HUDEP-2 (cell line): Measurements from ENCODE around the gene PLXNA4.
"Not testable (repeated sequence)": the region's sequence is repeated elsewhere in the genome, so short reads cannot be mapped to it uniquely, and the experiment has no call there.

ENCODE experiments used
- DNase-seq, 76 experiments: peaks; one replicate each; lab custom pipeline; 2025; ENCODE audit not compliant: unreplicated experiment in 76 of 76; lab: John Stamatoyannopoulos, UW

PLXNA4 gene

DNA sequence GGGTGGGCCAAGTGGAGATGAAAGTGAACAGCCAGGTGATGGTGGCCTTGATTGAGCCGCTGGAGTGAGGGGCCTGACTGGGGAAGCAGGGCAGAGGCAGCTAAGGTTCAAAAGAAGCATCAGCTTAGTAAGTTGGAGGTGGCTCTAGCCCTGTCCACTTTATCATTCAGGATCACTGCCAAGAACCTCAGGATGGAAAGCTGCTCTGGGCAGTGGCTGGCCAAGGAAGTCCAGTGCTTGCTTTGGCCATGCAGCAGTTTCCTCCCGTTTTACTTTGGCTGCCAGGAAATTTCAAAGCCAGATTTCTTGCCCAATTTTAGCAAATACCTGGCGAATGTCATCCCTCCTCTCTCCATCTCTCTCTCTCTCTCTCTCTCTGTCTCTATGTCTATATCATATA lies 384.9 kb downstream of the PLXNA4 start:
- DNase-seq, result no peak

DNA sequence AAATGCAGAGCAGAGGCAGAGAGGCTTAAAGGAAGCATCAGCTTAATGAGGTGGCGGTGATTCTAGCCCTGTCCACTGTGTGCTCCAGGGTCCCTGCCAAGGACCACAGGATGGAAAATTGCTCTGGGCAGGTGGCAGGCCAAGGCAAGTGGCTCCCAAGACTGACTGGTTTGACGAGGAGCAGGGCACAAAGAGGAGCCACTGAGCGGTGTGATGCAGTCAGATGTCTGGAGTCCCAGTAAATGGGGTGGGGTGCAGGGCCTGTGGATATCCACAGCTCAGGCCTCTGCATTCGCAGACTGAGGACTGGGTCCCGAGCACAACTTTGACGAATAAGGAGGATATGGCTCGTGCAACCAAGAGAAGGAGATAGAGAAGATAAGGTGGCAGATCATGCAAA lies 385.6 kb downstream of the PLXNA4 start:
- DNase-seq, result no peak

DNA sequence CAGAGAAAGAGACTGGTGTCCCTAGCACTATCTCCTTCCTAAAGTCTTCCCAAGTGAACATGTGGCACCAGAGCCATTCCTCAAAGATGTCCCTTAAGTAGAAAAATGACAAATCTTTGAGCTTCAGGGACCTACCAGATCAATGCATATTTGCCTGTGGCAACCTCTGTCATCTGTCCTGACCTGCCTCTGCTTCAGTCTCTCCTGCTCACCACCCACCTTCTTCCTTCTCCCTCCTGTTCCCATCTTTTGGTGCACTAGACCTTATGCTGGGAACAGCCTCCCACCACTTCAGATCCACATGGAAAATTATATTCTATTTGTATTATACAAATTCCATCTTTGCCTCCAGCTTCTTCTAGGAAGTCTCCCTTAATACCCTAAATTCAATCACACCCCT lies 386.4 kb downstream of the PLXNA4 start:
- no peak for DNase-seq

DNA sequence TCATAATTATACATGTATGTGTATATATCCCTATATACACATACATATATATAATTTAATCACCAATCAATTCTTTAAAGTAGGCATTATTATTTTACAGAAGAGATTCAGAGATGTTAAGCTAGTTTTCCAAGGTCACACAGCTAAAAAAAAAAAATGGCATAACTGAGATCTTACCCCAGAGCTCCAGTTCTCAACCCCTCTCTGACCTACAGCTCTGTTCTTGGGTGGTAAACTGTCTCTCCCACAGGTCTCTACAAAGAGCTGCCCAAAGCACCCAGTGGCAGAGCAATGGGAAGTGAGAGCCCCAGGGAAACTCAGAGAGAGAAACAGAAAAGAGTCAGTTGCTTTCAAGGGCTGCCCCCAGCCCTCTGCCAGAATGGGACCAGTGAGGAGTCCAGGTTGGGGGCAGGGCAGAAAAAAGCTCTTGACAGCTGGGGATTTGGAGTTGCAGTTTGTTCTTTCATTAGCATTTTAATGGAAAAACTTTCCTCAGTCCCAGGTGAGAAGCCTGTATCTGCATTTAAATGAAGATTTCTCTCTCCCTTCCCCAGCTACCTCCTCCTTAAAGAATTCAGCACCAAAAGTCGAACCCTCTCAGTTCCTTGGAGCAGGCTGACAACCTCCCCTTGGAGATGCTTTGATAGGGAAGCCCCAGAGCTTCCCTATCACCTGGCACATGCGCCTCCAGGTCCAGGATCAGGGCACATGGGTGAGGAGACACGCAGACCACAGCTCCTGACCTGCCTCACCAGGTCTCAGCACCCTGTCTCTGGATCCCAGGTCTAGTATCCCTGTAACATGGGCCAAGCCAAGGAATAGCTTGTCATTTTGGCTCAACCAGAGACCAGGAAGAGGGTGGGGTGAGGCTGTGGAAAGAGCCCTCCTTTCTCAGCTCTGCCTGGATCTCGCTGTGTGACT lies 388.1 kb downstream of the PLXNA4 start:
- DNase-seq, result no peak

DNA sequence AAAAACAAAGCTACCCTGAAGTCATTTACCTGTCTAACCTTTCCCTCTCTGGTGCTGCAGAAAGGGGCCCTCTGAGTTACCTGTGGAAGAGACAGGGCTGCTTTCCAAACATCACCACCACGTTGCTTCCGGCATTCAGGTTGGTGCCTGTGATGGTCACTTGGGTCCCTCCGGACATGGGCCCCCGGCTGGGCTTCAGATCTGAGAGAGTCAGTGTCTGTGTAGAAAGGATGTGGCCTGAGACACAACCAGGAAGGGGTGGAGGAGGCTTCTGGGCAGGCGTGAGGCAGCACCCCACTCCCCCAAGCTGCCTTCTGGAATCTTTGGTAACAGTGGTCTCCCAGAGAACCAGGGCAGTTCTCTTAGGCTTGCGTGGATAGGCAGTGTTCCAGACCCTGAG lies 388.9 kb downstream of the PLXNA4 start:
- no peak for DNase-seq

DNA sequence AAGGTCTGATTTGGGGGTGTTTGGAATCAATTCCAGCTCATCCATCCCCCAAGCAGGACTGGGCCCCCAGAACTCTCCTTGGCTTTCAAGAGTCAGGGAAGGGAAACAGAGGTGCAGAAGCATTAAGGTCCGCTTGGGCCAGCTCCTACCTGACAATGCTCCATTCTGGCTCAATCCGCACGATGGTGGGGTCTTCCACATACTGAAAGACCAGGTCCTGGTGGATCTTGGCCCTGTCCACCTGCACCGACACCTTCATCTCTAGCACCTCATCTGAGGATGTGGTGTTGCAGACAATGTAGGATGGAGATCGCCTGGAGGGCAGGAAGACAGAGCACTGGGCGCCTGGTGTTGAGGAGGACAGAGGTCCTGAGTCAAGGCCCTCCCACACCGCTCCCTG lies 391.1 kb downstream of the PLXNA4 start:
- no peak for DNase-seq

DNA sequence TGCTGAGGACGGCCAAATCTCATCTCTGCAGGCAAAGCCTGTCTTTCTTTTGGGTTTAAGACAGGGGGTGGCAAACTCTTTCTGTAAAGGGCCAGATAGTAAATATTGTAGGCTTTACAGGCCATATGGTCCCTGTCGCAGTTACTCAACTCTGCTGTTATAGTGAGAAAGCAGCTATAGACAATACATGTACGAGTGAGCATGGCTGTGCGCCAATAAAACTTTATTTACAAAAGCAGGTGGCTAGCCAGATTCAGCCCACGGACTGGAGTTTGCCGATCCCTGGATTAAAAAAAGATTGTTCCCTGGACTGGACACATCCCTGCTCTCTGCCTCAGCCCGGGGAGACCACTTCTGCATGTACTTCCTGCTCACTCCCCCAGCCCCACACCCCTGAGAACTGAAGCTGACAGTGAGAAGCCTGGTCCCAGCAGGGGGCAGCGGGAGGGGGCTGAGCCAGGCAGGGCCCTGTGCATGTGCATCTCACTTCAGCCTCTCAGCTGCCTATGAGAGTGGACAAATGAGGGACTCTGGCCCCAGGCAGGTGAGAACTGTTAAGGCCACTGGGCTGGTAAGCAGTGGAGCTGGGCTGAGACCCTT lies 392.4 kb downstream of the PLXNA4 start:
- DNase-seq, result no peak

DNA sequence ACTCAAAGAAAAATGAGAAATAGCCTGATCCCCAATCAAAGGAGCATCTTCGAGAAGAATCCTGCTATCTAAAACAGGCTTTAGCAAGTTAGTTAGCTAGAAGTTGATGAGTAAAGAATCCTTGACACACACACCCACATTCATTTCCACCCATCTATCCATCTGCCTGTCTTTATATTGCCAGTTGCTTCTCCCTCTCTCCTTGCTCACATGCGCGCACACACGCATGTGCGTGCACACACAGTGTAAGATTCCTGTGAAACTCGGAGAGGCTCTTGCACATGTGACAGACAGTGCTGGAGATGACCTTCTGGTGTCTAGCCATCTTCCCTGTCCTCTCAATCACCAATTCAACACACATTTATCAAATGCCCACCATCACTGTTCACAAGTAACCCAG lies 393.3 kb downstream of the PLXNA4 start:
- no peak for DNase-seq

DNA sequence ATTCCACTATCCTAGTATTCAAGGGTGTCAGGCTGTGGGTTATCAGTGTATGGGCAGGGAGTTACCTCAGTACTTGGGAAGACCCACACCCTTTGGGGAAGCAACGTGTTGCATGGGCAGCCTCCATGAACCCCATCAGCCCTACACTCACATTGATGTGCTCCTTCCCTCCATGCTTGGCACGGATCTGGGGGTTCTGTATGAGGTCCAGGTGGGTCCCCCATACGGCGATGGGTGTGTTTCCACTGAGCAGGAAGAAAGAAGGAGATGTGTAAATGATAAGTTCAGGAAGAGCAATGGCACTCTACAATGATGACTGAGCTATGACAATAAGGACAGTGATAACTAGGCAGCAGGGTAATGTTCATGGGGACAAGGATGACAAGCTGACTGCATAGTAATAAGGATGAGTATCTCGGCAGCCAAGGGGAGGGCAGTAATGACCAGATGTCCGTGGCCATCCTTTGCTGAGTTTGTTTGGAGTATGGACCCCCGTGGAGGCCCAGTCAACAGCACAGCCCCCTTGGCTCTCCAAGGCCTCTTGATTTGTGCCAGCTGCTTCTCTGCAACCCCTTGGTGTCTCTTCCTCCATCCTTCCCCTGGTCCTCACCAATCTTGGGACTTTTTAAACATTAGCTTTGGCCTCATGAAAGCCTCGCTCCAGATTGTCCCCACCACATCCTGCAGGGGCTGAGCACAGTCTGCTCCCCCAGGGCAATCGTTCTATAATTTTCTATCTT lies 394.2 kb downstream of the PLXNA4 start:
- no peak for DNase-seq

DNA sequence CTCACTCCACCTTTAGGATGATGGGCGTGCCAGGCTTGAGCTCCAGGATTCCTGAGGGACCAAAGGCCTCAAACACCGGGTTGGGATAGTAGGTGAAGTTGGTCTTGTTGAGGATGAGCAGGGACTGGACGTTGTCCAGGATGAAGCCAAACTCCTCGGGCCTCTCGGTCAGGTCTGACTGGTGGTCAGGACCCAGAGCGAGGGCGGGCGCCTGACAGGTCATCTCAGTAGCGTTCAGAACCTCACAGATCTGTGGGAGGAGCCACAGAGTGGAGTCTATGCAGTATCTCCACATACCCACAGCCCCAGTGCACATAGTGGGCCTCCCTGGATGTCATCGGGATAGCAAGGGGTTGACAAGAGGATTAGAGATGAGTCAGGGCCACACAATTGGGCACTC lies 394.9 kb downstream of the PLXNA4 start:
- no peak for DNase-seq

DNA sequence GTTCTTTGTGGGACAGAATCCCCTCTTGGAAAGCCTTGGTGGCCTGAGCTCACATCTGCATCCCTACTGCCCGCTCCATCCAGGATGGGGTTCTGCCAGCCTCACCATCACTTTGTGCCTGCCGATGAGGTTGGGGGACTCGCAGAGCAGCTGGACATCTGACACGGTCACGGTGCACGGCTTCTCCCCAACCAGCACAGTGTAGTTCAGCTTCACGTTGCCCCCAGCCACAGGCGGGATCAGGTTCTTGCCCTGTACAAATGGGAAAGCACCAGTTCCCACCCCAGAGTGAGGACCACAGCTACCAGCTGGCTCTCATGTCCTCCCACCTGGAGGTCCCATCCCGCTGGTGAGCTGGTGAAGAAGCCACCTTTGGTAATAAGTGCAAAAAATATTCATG lies 395.8 kb downstream of the PLXNA4 start:
- DNase-seq, result no peak

DNA sequence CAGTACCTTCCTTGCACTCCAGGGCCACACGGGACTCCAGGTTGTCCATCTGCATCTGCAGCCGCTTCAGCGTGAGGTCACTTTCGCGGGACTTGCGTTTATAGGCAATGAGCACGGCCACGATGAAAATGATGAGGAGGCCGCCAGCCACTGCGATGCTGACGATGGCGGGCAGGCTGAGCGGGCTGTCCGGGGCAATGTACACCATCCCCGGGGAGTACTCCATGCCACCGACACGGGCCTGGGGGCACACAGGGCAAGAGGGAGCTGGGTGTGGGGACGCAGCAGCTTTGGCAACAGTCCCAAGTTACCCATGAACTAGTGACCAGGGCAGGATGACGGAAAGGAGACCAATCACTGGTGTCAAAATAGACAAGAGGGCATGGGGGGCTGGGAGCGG lies 396.6 kb downstream of the PLXNA4 start:
- DNase-seq, result no peak

DNA sequence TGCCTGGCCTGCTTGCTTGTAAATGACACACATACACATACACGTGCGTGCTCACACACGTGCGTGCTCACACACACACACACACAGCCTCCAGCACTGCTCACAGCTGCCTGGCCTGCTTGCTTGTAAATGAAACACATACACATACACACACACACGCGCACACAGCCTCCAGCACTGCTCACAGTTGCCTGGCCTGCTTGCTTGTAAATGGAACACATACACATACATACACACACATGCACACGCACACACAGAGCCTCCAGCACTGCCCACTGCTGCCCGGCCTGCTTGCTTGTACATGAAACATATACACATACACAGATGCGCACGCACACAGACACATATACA lies 397.2 kb downstream of the PLXNA4 start:
- no peak for DNase-seq

DNA sequence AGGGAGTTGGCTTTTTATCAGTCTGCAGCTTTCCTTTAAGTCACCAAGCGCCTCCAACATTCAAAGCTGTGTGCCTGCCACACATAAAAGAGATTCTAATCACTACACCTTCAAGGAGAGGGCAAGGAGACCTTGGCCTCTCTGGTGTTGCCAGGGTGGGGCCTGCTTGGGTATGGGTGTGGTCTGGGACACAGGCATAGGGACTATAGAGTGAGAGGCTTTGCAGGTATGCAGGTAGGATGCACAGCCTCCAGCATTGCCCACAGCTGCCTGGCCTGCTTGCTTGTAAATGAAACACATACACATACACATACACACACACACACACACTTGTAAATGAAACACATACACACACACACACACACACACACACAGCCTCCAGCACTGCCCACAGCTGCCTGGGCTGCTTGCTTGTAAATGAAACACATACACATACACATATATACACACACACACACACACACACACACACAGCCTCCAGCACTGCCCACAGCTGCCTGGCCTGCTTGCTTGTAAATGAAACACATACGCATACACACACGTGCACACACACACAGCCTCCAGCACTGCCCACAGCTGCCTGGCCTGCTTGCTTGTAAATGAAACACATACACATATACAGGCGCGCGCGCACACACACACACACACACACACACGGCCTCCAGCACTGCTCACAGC lies 397.7 kb downstream of the PLXNA4 start:
- DNase-seq, result not testable (repeated sequence)

DNA sequence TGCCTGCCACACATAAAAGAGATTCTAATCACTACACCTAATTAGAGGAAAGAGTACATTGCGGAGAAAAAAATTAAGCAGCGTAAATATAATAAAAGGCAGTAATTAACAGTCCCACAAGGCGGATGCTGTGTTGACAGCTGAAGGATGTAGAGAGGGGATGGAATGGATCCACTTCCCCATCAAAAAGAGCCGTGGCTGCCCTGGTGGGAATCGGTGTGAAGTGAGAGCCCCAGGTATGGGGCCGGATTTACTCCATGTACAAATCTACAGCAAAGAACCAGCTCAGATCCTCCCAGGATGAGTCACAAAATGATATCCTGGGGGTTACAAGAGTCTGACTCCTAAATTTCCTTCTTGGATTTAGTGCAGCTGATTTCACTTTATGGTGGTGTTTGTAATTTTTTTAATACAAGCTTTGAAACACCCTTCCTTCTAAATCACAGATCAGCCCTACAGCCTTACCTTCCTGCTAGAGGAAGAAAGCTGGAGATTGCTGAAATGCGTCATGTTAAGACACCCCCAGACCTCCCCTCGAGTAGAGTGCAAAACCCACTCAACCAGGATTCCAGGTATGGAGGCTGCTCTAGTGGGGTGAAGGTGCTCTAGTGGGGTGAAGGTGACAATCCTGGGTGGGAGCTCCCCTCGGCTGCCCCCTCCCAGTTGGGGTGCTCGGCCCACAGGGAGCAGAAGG lies 398.4 kb downstream of the PLXNA4 start:
- DNase-seq, result no peak

DNA sequence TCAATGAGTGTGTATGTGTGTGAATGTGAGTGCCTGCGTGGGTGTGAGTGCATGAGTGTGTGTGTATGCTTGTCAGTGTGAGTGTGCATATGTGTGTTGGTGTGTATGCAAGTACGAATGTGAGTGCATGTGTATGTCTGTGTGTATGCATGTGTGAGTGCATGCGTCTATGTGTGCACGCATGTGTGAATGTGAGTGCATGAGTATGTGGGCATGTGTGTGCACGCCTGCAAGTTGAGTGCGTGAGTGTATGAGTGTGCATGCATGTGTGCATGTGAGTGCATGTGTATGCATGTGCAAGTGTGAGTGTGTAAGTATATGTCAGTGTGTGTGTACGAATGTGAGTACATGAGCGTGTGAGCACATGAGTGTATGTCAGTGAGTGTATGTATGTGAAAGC lies 399.6 kb downstream of the PLXNA4 start:
- DNase-seq, result no peak

DNA sequence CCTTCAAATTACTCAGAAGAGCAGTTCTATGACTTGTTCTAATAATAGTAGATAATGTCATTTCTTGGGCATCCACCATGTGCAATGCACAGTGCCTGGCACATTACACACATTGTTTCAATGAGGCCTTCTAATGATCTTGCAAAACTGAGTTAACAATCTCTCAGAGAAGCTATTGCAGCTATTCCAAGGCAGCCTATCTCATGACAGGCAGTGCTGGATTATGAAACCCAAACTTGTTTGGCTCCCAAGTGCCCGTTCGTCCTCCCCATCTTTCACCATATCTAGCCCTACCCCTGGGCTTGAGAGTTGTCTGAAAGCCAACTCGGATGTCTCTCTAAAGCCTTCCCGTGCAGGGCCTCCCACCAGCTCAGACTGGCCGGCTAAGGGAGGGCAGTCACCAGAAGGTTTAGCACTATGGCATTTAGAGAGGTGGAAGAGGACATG lies 405.1 kb downstream of the PLXNA4 start:
- no peak for DNase-seq

DNA sequence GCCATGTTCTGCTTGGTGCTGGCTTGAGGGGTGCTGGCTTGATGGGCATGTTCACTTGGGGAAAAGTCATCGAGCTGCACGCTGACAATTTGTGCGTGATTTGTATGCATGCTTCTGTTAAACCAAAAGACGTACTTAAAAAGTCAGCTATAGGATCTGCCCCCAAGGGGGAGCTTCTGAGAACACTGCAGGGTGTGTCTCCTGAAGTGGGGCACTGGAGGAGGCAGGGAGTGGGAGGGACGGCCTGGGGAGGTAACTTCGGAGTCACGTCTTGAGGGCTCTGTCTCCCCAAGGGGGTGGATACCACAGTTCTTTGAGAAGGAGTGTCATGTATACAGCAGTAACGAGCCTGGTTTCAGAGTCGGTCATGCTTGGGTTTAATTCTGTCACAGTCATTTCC lies 406.5 kb downstream of the PLXNA4 start:
- DNase-seq, result no peak

DNA sequence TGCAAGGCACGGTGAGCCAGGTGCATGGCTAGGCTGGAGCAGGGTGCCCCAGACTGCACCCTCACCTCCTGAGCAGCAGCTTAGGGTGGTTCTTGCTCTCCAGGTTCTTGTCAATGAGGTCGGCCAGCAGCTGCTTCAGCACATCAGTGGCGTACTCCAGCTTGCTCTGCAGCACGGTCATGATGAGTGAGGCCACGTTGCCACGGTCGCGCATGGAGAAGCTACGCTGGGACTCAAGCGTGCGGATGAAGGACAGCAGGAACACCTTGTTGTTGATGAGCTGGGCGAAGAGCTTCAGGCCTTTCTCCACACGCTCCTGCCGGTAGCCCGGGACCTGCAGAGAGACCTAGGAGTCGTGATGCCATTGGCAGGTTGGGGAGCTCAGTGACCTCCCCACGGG lies 408.0 kb downstream of the PLXNA4 start:
- no peak for DNase-seq

DNA sequence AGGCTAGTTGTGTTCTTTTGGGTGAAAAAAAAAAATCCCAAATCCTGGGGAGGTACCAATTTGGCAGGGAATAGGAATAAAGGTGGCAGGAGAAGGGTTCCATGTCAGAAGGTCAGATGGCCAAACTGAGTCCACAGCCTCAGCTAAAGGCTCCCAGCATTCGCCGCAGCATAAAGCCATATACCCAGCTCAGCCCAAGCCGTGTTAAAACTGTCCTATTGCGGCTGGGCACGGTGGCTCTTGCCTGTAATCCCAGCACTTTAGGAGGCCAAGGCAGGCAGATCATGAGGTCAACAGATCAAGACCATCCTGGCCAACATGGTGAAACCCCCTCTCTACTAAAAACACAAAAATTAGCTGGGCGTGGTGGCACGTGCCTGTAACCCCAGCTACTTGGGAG lies 410.6 kb downstream of the PLXNA4 start:
- DNase-seq, result not testable (repeated sequence)
